ENCODE results near the gene AP1G2. TPM values are rescaled to one million over a fixed set of nuclear protein-coding genes. Genes with fewer than 3 reads are reported as not detected.

Gene AP1G2
- total RNA-seq, 1 experiment from 2014 or later: 26.0 TPM

GRCh38 chr14:23604675-23605170 is 37.1 kb upstream of the AP1G2 start:
- no peak for TF ChIP-seq EZH2 (IDR thresholded peaks at IDR 0.05; ENCODE audit: borderline replicate concordance, low read depth, low read length, poor library complexity, severe bottlenecking)
- TF ChIP-seq, protein P1, sequence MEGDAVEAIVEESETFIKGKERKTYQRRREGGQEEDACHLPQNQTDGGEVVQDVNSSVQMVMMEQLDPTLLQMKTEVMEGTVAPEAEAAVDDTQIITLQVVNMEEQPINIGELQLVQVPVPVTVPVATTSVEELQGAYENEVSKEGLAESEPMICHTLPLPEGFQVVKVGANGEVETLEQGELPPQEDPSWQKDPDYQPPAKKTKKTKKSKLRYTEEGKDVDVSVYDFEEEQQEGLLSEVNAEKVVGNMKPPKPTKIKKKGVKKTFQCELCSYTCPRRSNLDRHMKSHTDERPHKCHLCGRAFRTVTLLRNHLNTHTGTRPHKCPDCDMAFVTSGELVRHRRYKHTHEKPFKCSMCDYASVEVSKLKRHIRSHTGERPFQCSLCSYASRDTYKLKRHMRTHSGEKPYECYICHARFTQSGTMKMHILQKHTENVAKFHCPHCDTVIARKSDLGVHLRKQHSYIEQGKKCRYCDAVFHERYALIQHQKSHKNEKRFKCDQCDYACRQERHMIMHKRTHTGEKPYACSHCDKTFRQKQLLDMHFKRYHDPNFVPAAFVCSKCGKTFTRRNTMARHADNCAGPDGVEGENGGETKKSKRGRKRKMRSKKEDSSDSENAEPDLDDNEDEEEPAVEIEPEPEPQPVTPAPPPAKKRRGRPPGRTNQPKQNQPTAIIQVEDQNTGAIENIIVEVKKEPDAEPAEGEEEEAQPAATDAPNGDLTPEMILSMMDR (conservative IDR thresholded peaks at IDR 0.05; ENCODE audit: low read depth, low read length): no peak
- no peaks in the 10 kb centered on the region for H3K27me3 ChIP-seq (replicated peaks; ENCODE audit: insufficient read depth, low read depth, low read length, poor library complexity)
- no peak for DNase-seq (ENCODE audit: low spot score)
- CTCF ChIA-PET: no interaction called here
- intact Hi-C loops (cut with micrococcal nuclease; ENCODE audit: unreplicated experiment): no loop called here
- H3K36me3 ChIP-seq (ENCODE audit: insufficient read depth, low read length, poor library complexity, severe bottlenecking): no peaks in the 10 kb centered on the region
- H3K4me3 ChIP-seq (ENCODE audit: low read depth, low read length, poor library complexity, severe bottlenecking): no peak overlapping the region
- H3K9me3 ChIP-seq (ENCODE audit: low read depth, low read length, poor library complexity, severe bottlenecking): no peaks in the 10 kb centered on the region
- no peaks in the 10 kb centered on the region for H3K4me1 ChIP-seq (ENCODE audit: insufficient read depth, low read length, poor library complexity, severe bottlenecking)
- POLR2A ChIA-PET (ENCODE audit: low non-redundant PET): no interaction called here
- BruUV-seq (replicated peaks): no TSS peak
- H3K27ac ChIP-seq (ENCODE audit: low read depth, low read length, poor library complexity, severe bottlenecking): no peak overlapping the region

DNA sequence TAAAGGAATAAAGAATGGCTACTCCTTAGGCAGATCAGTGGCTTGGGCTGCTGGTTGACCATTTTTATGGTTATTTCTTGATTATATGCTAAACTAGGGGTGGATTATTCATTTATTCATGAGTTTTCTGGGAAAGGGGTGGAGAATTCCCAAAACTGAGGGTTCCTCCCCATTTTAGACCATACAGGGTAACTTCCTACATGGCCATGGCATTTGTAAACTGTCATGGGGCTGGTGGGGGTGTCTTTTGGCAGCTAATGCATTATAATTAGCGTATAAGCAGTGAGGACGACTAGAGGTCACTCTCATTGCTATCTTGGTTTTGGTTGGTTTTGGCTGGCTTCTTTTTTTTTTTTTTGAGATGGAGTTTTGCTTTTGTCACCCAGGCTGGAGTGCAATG is 36.6 kb upstream of the AP1G2 start:
- CTCF ChIA-PET: no interaction called here
- intact Hi-C loops (cut with micrococcal nuclease; ENCODE audit: unreplicated experiment): no loop called here

DNA sequence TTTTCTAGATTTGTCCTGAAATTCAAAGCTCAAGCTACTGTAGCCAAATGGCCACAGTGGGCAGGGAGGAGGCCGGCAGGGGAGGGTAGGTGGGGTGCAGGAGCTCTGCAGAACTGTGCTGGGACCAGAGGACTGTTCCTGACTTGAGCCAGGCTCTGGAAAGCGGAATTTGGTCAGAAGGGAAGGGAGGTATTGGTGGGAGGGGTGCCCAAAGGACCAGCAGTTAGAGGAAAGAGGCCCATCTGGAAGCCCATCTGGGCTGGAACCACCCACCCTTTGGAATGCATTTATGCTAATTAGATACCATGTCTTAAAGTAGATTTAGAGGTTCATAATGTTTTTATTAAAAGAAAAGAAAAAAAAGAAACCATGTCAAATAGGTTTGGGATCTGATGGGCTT is 35.5 kb upstream of the AP1G2 start:
- H3K27me3 ChIP-seq (replicated peaks; ENCODE audit: insufficient read depth, low read depth, low read length, poor library complexity): no peaks in the 10 kb centered on the region
- no peaks in the 10 kb centered on the region for H3K4me1 ChIP-seq (ENCODE audit: insufficient read depth, low read length, poor library complexity, severe bottlenecking)
- H3K36me3 ChIP-seq (ENCODE audit: insufficient read depth, low read length, poor library complexity, severe bottlenecking): no peaks in the 10 kb centered on the region
- no peak for TF ChIP-seq EZH2 (IDR thresholded peaks at IDR 0.05; ENCODE audit: borderline replicate concordance, low read depth, low read length, poor library complexity, severe bottlenecking)
- TF ChIP-seq, protein P1 (conservative IDR thresholded peaks at IDR 0.05; ENCODE audit: low read depth, low read length): no peak
- DNase-seq (ENCODE audit: low spot score): no peak
- H3K4me3 ChIP-seq (ENCODE audit: low read depth, low read length, poor library complexity, severe bottlenecking): no peak overlapping the region
- POLR2A ChIA-PET (ENCODE audit: low non-redundant PET): no interaction called here
- no peak overlapping the region for H3K27ac ChIP-seq (ENCODE audit: low read depth, low read length, poor library complexity, severe bottlenecking)
- no peaks in the 10 kb centered on the region for H3K9me3 ChIP-seq (ENCODE audit: low read depth, low read length, poor library complexity, severe bottlenecking)
- no TSS peak for BruUV-seq (replicated peaks)
- CTCF ChIA-PET: no interaction called here
- intact Hi-C loops (cut with micrococcal nuclease; ENCODE audit: unreplicated experiment): no loop called here

More for the DNA sequence above, 36.6 kb upstream of the AP1G2 start:
- TF ChIP-seq, protein P1 (conservative IDR thresholded peaks at IDR 0.05; ENCODE audit: low read depth, low read length): no peak
- TF ChIP-seq EZH2 (IDR thresholded peaks at IDR 0.05; ENCODE audit: borderline replicate concordance, low read depth, low read length, poor library complexity, severe bottlenecking): no peak
- no TSS peak for BruUV-seq (replicated peaks)
- POLR2A ChIA-PET (ENCODE audit: low non-redundant PET): no interaction called here
- Histone ChIP-seq H3K27ac (ENCODE audit: low read depth, low read length, poor library complexity, severe bottlenecking) (no peak overlapping the region), H3K9me3 (ENCODE audit: low read depth, low read length, poor library complexity, severe bottlenecking) (no peaks in the 10 kb centered on the region), H3K4me1 (ENCODE audit: insufficient read depth, low read length, poor library complexity, severe bottlenecking) (no peaks in the 10 kb centered on the region), H3K27me3 (replicated peaks; ENCODE audit: insufficient read depth, low read depth, low read length, poor library complexity) (no peaks in the 10 kb centered on the region), H3K4me3 (ENCODE audit: low read depth, low read length, poor library complexity, severe bottlenecking) (no peak overlapping the region), H3K36me3 (ENCODE audit: insufficient read depth, low read length, poor library complexity, severe bottlenecking) (no peaks in the 10 kb centered on the region)
- no peak for DNase-seq (ENCODE audit: low spot score)

Measured in A673 (cell line).